Osteoblast (primary cell): ENCODE data around the gene SLCO6A1. TPM values are rescaled to one million over a fixed set of nuclear protein-coding genes. Genes with fewer than 3 reads are reported as not detected.

Experiments
- DNase-seq: peaks from one replicate; pipeline ENCODE4 v3.0.0; 2011; ENCODE audit warnings: low spot score, mixed read lengths; ENCODE audit not compliant: insufficient read length; ENCODE audit errors: missing footprints
- H2AFZ ChIP-seq: 2 replicates; pipeline ENCODE4 v1.6.0; 2011; ENCODE audit warnings: mild to moderate bottlenecking, low read length
- H3K27ac ChIP-seq: 2 replicates; pipeline ENCODE4 v1.5.1; 2011; ENCODE audit warnings: mild to moderate bottlenecking, low read depth, low read length, moderate library complexity
- H3K27me3 ChIP-seq: 2 replicates; pipeline ENCODE4 v1.6.0; 2012; ENCODE audit warnings: mild to moderate bottlenecking, control low read depth, inconsistent platforms, low read length, moderate library complexity; ENCODE audit not compliant: insufficient read depth
- H3K36me3 ChIP-seq: 2 replicates; pipeline ENCODE4 v1.5.1; 2011; ENCODE audit warnings: mild to moderate bottlenecking, low read length, control low read depth, moderate library complexity; ENCODE audit not compliant: insufficient read depth
- H3K4me1 ChIP-seq: 2 replicates; pipeline ENCODE4 v1.5.1; 2011; ENCODE audit warnings: mild to moderate bottlenecking, low read length, control low read depth, moderate library complexity; ENCODE audit not compliant: insufficient read depth
- H3K4me2 ChIP-seq: 2 replicates; pipeline ENCODE4 v1.6.0; 2011; ENCODE audit warnings: mild to moderate bottlenecking, low read length; ENCODE audit not compliant: insufficient read depth
- H3K4me3 ChIP-seq: fragments of 200-600 bp; sonication (generic); 3 replicates; pipeline ENCODE4 v1.5.1; 2012; ENCODE audit warnings: mild to moderate bottlenecking, low read length, inconsistent platforms; ENCODE audit not compliant: insufficient read depth
- H3K79me2 ChIP-seq: 2 replicates; pipeline ENCODE4 v1.6.0; 2012; ENCODE audit warnings: mild to moderate bottlenecking, low read length, control low read depth, inconsistent platforms; ENCODE audit not compliant: insufficient read depth
- H3K9me3 ChIP-seq: 2 replicates; pipeline ENCODE4 v1.5.1; 2011; ENCODE audit warnings: low read depth, low read length, control low read depth
- H4K20me1 ChIP-seq: 2 replicates; pipeline ENCODE4 v1.6.0; 2012; ENCODE audit warnings: mild to moderate bottlenecking, low read length, control low read depth; ENCODE audit not compliant: insufficient read depth
- total RNA-seq: library from RNA; depleted of rRNA; stranded (reverse); fragments of >200 nt; gene quantifications from 2 replicates; pipeline ENCODE4 v1.2.3, GENCODE V29; 2012
- TF ChIP-seq, protein P1 (sequence below): IDR thresholded peaks from 2 replicates; pipeline ENCODE4 v1.5.1; 2011; ENCODE audit warnings: mild to moderate bottlenecking, low read depth, low read length, moderate library complexity; ENCODE audit errors: extremely low read depth

SLCO6A1 gene
- total RNA-seq, 1 donor, result not detected

DNA sequence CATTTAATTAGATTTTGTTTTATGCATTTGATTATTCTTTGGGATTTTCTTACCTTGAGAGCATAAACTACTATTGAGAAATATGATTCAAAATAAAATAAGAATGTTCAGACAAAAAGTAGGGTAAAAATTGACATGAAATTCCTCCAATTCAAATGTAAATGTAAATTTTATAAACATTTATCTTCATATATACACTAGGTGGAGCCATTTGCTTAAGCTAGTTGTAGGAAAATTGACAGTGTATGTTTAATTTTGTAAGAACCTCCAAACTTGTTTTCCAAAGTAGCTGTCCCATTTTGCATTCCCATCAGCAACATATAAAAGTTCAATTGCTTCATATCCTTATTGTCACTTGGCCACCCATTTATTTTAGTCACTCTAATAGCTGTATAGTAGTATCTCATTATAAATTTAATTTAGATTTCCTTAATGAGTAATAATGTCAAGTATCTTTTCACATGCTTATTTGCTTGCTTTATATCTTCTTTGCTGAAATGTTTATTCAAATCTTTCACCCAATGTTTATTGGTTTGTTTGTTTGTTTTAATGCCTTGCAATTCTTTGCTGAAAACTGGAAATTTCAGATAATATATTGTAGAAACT is 37.6 kb upstream of the SLCO6A1 start:
- H2AFZ ChIP-seq, result no peak overlapping the region
- no peak overlapping the region for H3K4me3 ChIP-seq
- TF ChIP-seq, protein P1, sequence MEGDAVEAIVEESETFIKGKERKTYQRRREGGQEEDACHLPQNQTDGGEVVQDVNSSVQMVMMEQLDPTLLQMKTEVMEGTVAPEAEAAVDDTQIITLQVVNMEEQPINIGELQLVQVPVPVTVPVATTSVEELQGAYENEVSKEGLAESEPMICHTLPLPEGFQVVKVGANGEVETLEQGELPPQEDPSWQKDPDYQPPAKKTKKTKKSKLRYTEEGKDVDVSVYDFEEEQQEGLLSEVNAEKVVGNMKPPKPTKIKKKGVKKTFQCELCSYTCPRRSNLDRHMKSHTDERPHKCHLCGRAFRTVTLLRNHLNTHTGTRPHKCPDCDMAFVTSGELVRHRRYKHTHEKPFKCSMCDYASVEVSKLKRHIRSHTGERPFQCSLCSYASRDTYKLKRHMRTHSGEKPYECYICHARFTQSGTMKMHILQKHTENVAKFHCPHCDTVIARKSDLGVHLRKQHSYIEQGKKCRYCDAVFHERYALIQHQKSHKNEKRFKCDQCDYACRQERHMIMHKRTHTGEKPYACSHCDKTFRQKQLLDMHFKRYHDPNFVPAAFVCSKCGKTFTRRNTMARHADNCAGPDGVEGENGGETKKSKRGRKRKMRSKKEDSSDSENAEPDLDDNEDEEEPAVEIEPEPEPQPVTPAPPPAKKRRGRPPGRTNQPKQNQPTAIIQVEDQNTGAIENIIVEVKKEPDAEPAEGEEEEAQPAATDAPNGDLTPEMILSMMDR, result peak; percentile 49
- no peaks in the 10 kb centered on the region for H4K20me1 ChIP-seq
- H3K27ac ChIP-seq, result no peak overlapping the region
- H3K36me3 ChIP-seq, result no peaks in the 10 kb centered on the region
- H3K4me2 ChIP-seq, result no peak overlapping the region
- peaks cover 17% of the 10 kb centered on the region for H3K4me1 ChIP-seq
- H3K9me3 ChIP-seq, result no peaks in the 10 kb centered on the region
- no peaks in the 10 kb centered on the region for H3K79me2 ChIP-seq
- DNase-seq, result no peak
- no peaks in the 10 kb centered on the region for H3K27me3 ChIP-seq

DNA sequence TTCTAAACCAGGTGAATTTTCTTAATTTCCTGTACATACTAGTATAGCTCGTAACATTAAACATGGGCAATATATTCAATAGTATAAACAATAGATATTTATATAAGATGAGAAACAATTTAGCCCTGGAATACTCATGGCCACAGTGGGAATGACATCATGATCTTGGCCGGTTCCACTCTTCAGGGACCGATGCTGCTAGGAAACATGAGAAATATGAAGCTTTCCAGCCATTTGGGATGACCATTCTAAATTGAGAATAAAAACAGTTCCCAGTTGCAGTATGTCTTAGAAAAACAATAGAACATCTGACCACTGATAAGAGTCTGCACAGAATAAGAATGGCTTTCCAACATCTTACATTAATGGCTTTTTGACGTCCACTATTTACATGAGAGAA is 33.3 kb upstream of the SLCO6A1 start:
- Histone ChIP-seq H3K4me3 (no peak overlapping the region), H3K36me3 (no peaks in the 10 kb centered on the region), H3K4me2 (peak overlapping the region; percentile 36), H2AFZ (no peak overlapping the region), H3K79me2 (no peaks in the 10 kb centered on the region), H3K27me3 (no peaks in the 10 kb centered on the region), H3K27ac (peak overlapping the region; percentile 44), H4K20me1 (no peaks in the 10 kb centered on the region), H3K4me1 (peaks cover 20% of the 10 kb centered on the region), H3K9me3 (no peaks in the 10 kb centered on the region)
- peak; percentile 52 for DNase-seq
- TF ChIP-seq, protein P1, result no peak

DNA sequence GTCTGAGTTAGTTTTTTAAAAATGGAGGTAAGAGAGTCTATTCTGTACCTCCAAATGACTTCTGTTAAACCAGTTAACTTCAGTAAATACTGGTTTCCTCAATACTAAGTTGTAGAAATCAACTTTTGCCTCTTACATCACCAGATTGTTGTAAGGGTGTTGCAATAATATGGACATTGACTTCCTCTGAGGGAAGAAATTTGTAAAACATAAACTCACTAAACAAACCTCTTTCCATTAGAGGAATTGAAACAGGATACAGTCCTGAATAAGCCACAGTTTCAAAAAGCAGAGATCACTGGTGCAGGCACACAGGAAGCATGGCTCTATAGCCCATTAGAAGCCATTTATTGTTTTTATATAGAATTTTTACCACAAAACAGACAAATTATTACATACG is 32.7 kb upstream of the SLCO6A1 start:
- Histone ChIP-seq H3K4me3 (no peak overlapping the region), H3K36me3 (no peaks in the 10 kb centered on the region), H3K27ac (peak overlapping the region; percentile 26), H4K20me1 (no peaks in the 10 kb centered on the region), H3K9me3 (no peaks in the 10 kb centered on the region), H3K4me2 (peak overlapping the region; percentile 36), H2AFZ (no peak overlapping the region), H3K27me3 (no peaks in the 10 kb centered on the region), H3K79me2 (no peaks in the 10 kb centered on the region), H3K4me1 (peaks cover 20% of the 10 kb centered on the region)
- no peak for DNase-seq
- TF ChIP-seq, protein P1, result no peak

DNA sequence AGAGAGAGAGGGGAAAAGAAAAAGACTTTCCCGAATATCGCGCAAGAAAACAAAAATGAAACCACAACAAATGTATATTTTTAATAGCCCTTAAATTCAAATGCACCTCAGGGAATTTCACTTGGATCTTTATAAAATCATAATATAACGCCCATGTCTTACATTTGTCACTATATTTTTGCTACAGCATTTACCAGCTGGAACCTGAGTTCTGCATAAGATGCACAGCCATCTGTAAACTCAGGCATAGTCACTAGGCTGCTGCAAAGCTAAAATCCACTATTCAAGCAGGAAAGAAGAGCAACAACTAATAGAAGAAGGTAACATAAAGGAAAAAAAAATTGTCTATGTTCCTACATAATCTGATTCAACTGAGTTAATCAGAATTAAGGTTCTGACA is 30.6 kb upstream of the SLCO6A1 start:
- no peaks in the 10 kb centered on the region for H4K20me1 ChIP-seq
- H3K9me3 ChIP-seq, result no peaks in the 10 kb centered on the region
- no peaks in the 10 kb centered on the region for H3K79me2 ChIP-seq
- H3K4me1 ChIP-seq, result peaks cover 20% of the 10 kb centered on the region
- no peaks in the 10 kb centered on the region for H3K27me3 ChIP-seq
- TF ChIP-seq, protein P1, result no peak
- no peak for DNase-seq
- no peaks in the 10 kb centered on the region for H3K36me3 ChIP-seq
- H3K4me2 ChIP-seq, result peak overlapping the region; percentile 44
- no peak overlapping the region for H3K27ac ChIP-seq
- H2AFZ ChIP-seq, result no peak overlapping the region
- peak overlapping the region; percentile 33 for H3K4me3 ChIP-seq
